ENCODE measurements around the gene DIAPH1. TPM values are rescaled to one million over a fixed set of nuclear protein-coding genes. Genes with fewer than 3 reads are reported as not detected.

Gene DIAPH1
- total RNA-seq, 1 donor from 2014 or later: 118 TPM

- H3K4me3 ChIP-seq: peak overlapping the region; percentile 79
- TF ChIP-seq CTCF (IDR thresholded peaks at IDR 0.05): no peak
- DNase-seq (no peak), ATAC-seq (peak in 1 of 2 donors; percentile 4)
- H3K9me3 ChIP-seq: no peaks in the 10 kb centered on the region
- intact Hi-C loops (cut with DNase I): no loop called here
- H3K36me3 ChIP-seq: peaks cover 37% of the 10 kb centered on the region
- H3K27ac ChIP-seq: peak overlapping the region; percentile 81
- H3K27me3 ChIP-seq (ENCODE audit: low read depth): no peaks in the 10 kb centered on the region
- H3K4me1 ChIP-seq: peaks cover 15% of the 10 kb centered on the region
Measured at GRCh38 chr5:141651728-141652105, 32.9 kb upstream of the DIAPH1 start.

GRCh38 chr5:141650851-141651727 is 32.3 kb upstream of the DIAPH1 start, which contains the start of gene FCHSD1:
Gene FCHSD1, minus strand, starts transcription at chr5:141651418. Its CDS starts 50 bp downstream, at chr5:141651368.
- H3K36me3 ChIP-seq: peaks cover 37% of the 10 kb centered on the region
- peak; percentile 15 for TF ChIP-seq CTCF (IDR thresholded peaks at IDR 0.05)
- no peaks in the 10 kb centered on the region for H3K9me3 ChIP-seq
- peak within 1 kb of the TSS; percentile 81 for H3K27ac ChIP-seq
- DNase-seq: peak; percentile 93
- peak; percentile 96 to 98 for ATAC-seq
- no peaks in the 10 kb centered on the region for H3K27me3 ChIP-seq (ENCODE audit: low read depth)
- peak within 1 kb of the TSS; percentile 79 for H3K4me3 ChIP-seq
- intact Hi-C loops (cut with DNase I): no loop called here
- peaks cover 15% of the 10 kb centered on the region for H3K4me1 ChIP-seq

GRCh38 chr5:141649972-141650371 is 31.2 kb upstream of the DIAPH1 start:
- H3K27ac ChIP-seq: no peak overlapping the region
- H3K9me3 ChIP-seq: no peaks in the 10 kb centered on the region
- ATAC-seq: no peak
- peaks cover 15% of the 10 kb centered on the region for H3K4me1 ChIP-seq
- TF ChIP-seq CTCF (IDR thresholded peaks at IDR 0.05): no peak
- no peak overlapping the region for H3K4me3 ChIP-seq
- H3K36me3 ChIP-seq: peaks cover 38% of the 10 kb centered on the region
- H3K27me3 ChIP-seq (ENCODE audit: low read depth): no peaks in the 10 kb centered on the region
- intact Hi-C loops (cut with DNase I): no loop called here
- DNase-seq: no peak

GRCh38 chr5:141649056-141649688 is 30.4 kb upstream of the DIAPH1 start:
- Histone ChIP-seq H3K4me1 (peaks cover 15% of the 10 kb centered on the region), H3K4me3 (no peak overlapping the region), H3K36me3 (peaks cover 39% of the 10 kb centered on the region), H3K27me3 (ENCODE audit: low read depth) (no peaks in the 10 kb centered on the region), H3K9me3 (no peaks in the 10 kb centered on the region), H3K27ac (no peak overlapping the region)
- no peak for TF ChIP-seq CTCF (IDR thresholded peaks at IDR 0.05)
- ATAC-seq (no peak), DNase-seq (no peak)
- intact Hi-C loops (cut with DNase I): no loop called here

GRCh38 chr5:141647851-141648250 is 29.1 kb upstream of the DIAPH1 start:
- no peak for DNase-seq

More at GRCh38 chr5:141647851-141648250, 29.1 kb upstream of the DIAPH1 start:
- H3K9me3 ChIP-seq: no peaks in the 10 kb centered on the region
- peaks cover 15% of the 10 kb centered on the region for H3K4me1 ChIP-seq
- H3K27ac ChIP-seq: no peak overlapping the region
- H3K36me3 ChIP-seq: peaks cover 43% of the 10 kb centered on the region
- no peak overlapping the region for H3K4me3 ChIP-seq
- no peak for ATAC-seq
- intact Hi-C loops (cut with DNase I): no loop called here
- TF ChIP-seq CTCF (IDR thresholded peaks at IDR 0.05): no peak
- no peaks in the 10 kb centered on the region for H3K27me3 ChIP-seq (ENCODE audit: low read depth)

Data from lower lobe of right lung (tissue), 2 donors.